CD4-positive, alpha-beta T cell treated with Interleukin-15 for 4 hours (primary cell): ENCODE data around the gene SPAM1.
"Not testable (repeated sequence)": the region's sequence is repeated elsewhere in the genome, so short reads cannot be mapped to it uniquely, and the experiment has no call there.

Experiments used
- DNase-seq: peaks from one replicate; pipeline ENCODE4 v3.0.0-alpha.2; 2020; ENCODE audit warnings: low spot score

SPAM1 gene, protein sequence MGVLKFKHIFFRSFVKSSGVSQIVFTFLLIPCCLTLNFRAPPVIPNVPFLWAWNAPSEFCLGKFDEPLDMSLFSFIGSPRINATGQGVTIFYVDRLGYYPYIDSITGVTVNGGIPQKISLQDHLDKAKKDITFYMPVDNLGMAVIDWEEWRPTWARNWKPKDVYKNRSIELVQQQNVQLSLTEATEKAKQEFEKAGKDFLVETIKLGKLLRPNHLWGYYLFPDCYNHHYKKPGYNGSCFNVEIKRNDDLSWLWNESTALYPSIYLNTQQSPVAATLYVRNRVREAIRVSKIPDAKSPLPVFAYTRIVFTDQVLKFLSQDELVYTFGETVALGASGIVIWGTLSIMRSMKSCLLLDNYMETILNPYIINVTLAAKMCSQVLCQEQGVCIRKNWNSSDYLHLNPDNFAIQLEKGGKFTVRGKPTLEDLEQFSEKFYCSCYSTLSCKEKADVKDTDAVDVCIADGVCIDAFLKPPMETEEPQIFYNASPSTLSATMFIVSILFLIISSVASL

DNA sequence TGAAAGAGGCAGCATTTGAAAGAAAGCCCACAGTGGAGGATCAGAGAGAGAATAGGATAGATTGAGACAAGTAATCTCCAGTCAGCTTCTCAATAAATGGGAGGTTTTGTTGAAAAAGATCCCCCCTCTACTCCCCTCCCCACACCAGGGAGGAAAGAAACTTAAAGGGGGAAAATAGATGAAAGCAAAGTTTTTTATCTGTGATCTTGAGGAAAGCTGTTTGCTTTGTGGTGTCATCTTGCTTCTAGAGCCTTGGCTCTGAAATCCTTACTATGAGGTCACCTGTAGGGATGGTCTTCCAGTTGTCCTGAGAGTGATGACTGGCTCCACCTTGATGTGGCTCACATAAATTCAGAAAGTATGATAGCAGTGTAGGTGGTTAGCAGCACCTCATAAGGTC lies at the start of gene SPAM1:
SPAM1 (plus strand) TSS at position 301 of the 400 bp plus-strand sequence. CDS start 28,330 bp downstream, outside the sequence.
- DNase-seq, result no peak

DNA sequence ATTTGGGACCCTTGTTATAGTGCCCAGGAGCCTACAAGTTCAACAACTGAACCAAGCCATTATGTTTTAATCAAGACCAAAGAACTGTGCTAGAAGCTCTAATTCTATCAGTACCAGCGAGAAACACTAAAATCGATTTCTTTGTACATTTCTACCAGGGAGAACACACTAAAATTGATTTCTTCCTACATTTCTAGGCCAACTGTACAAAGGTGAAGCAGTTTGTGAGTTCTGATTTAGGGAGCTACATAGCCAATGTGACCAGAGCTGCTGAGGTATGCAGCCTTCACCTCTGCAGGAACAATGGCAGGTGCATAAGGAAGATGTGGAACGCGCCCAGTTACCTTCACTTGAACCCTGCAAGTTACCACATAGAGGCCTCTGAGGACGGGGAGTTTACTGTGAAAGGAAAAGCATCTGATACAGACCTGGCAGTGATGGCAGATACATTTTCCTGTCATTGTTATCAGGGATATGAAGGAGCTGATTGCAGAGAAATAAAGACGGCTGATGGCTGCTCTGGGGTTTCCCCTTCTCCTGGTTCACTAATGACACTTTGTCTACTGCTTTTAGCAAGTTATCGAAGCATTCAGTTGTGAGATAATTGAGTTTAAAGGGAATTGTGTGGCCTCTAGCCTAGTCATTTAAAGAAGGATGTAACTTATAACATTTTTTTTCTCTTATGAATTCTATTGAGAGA lies 48.3 kb upstream of the SPAM1 start:
- no peak for DNase-seq

DNA sequence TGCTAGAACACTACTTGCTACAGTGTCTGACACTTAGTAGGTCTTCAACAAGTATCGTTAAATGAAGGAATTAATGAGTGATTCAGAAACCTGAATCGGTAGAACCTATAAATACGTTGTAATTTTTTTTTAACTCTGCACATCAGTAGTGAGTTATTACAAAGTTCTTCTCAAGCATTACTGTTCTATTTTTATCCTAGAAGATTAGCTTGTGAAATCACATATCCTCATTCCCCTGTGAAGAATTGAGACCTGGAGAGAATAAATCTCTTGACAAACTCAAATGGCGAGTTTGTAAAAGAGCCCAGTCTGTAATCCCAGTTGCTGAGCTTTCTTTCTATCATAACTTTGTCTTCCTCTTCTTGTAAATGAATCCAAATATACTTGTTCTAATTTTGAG lies 45.4 kb upstream of the SPAM1 start:
- DNase-seq, result no peak

DNA sequence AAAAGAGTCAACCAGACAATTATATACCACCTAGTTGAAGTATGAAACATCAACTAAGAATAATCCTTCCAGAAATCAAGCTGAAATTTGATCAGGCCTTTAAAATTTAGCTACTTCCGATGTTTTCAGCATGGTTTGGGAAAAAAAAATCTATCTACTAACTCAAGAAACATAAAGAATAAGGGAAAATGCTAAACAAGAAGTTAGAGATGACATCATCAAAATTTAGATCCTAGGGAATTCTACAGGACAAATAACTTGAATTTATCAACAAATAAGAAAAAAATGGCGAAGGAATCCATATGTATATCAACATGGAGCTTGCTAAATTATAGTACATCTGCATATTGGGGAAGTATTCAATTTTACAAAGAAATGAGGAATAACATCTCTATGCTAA lies 43.7 kb upstream of the SPAM1 start:
- DNase-seq, result no peak

DNA sequence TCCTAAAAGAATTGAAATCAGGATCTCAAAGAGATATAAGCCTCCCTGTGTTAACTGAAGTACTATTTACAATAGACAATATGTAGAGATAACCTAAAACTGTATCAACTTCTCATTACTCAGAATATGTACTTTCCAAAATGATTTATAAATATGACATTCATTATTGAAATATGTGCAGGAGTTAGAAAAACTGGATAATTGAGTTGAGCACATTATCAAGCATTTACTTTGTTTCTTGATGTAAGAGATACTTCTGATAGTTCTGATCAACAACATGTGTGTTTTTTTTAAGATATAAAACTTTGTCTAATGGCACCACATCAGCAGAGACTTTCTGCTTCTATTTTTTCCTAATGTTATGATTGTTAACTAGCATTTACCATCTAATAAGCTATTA lies 41.9 kb upstream of the SPAM1 start:
- no peak for DNase-seq

DNA sequence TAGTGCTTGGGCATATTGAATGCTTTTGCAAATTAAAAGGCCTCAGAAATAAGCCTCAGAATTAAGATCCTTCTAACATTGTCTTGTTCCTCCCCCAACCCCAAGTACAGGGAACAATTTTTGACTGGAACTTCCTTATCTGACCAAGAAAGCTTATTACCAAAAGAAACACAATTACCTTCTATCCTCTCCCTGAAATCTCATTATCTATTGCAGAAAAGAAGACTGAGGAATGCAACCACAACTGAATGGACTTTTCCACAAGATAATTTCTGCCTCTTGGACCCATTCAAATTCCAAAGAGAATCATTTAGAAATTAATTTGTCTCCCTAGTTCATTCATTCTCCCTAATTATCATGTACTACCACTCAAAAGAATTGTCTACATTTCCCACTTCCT lies 36.8 kb upstream of the SPAM1 start:
- DNase-seq, result no peak

DNA sequence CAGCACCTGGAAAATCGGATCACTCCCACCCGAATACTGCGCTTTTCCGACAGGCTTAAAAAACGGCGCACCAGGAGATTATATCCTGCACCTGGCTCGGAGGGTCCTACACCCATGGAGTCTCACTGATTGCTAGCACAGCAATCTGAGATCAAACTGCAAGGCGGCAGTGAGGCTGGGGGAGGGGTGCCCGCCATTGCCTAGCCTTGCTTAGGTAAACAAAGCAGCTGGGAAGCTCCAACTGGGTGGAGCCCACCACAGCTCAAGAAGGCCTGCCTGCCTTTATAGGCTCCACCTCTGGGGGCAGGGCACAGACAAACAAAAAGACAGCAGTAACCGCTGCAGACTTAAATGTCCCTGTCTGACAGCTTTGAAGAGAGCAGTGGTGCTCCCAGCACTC lies 30.3 kb upstream of the SPAM1 start:
- DNase-seq, result not testable (repeated sequence)

DNA sequence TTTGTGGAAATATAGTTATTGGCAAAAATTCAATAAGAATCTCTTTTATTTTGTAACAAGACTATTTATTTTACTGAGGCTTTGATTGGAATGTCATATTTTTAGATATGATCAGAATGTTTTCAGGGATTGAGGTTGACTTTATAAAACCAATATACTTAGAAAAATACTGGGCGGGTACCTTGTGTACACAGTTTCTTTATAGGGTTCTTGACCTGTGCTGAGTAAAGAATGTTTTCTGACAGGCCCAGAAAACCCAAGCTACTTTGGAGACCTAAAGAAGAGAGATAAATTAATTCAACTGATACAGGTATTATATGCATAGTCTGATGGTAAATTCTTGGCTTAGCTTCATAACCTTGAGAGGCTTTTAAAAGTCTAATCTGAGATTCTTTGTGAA lies 23.9 kb upstream of the SPAM1 start:
- DNase-seq, result no peak

DNA sequence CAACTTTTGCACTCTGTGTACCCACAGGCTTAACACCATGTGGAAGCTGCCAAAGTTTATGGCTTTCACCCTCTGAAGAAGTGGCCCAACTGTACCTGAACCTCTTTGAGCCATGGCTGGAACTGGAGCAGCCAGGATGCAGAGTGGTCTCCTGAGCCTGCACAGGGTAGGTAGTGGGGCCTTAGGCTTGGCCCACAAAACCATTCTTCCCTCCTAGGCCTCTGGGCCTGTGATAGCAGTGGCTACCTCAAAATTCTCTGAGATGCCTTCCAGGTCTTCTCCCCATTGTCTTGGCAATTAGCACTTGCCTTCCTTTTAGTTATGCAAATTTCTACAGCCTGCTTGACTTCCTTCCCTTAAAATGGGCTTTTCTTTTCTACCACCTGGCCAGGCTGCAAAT lies 19.3 kb upstream of the SPAM1 start:
- no peak for DNase-seq

DNA sequence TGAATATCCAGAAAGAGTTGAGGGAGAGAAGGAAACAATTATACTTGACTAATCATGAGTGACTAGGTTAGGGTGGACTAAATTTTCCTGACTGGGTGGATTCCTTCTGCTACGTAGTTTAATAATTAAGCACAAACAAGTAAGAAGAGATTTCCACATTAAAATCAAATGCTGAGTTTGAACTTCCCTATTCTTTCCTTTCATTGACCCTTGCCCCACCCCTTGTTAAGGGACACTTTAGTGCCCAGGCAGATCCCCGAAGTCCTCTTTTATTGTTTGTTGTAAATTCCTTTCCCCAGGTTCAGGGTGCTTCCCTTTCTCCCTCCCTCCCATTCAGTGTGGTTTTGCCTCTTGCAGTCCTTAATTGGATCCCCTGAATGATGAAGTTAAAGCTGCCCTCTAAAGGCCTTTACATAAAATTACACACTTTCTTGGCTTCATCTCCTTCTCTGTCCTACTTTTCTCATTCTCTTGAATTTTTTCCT lies 8.8 kb upstream of the SPAM1 start:
- DNase-seq, result no peak

DNA sequence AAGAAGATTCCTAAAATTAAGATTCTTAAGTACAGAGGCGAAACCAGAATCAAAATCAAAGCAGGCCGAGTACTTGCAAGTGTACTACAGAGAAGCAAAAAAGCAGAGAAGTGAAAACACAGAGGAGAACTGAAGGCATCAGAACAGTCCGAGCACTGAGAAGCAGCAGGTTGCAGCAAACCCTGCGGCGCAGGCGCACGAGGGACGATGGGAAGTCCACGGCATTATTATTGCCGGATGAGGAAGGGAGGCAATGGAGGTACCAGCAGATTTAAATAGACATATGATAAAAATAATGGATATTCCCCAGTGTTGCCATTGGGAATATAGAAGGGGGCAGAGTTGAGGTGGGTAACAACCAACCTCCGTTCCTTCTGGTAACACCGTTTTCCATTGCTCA lies 7.2 kb upstream of the SPAM1 start:
- DNase-seq, result no peak

DNA sequence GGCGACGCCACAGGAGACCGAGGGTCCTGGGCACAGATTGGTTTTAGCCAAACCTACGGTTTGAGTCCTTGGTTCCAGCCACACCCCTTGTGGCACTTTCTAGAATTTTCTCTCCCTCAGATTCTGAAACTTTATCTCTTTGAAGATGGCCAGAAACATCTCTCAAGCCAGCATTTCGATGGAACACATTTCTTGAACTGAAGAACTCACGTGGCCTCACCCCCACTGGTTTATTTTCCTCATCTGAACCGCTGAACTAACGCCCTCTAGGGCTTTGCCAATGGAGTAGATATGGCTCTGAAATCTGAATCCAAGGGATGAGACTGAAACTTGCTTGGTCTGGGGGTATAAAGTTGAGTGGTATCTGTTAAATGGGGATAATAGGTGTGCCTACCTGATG lies 6.7 kb upstream of the SPAM1 start:
- no peak for DNase-seq

DNA sequence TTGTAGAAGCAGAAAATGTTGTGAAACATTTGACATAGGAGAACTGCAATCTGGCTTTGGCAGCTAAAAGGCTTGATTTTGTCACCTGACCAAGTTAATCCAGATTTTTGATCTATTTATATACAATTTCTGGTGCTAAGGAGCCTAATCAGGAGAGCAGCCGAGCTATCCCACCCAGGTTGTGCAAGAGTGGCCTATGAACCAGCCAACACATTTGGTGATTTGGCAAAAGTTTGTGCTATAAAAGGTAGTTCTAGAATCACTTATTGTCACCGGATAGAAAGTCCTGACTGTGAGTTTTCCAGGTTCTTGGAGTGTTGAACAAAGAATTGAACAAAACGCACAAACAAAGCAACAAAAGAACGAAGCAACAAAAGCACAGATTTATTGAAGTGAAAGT lies 1.4 kb upstream of the SPAM1 start:
- no peak for DNase-seq

DNA sequence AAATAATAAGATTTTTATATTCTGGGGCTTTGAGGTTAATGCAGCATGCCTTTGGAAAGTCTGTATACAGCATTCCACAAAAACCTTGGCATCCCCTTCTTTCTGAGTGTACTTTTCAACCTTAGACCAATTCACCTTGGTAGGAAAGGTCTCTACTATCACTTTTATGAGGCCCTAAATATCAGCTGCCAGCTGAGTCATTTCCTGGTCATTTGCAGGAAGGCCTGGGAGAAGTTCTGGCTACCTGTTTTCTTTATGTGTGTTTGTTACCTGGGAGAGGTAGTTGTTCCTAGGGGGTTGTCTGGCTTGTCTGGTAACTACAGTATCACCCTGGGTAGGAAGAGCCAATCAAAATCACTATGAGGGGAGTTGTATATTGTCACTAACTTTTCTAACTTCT lies 4.1 kb downstream of the SPAM1 start:
- no peak for DNase-seq

DNA sequence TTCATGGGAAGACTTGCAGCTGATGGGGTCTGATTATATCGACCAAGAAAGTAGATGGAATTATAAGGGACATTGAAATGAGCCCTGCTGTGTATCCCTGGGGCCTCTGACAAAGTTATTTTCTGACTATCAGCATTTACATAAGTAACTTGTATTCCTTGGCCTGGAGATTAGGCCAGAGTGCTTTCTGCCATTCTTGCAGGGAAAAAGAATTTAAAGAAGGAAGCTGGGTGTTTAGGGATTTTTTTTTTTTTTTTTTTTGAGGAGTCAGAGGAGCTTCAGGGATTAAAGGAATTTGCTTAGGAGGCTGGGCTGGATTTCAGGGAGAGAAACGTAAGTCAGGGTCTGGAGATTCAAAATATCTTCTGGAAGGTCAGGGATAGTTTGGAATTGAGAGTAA lies 4.6 kb downstream of the SPAM1 start:
- no peak for DNase-seq

DNA sequence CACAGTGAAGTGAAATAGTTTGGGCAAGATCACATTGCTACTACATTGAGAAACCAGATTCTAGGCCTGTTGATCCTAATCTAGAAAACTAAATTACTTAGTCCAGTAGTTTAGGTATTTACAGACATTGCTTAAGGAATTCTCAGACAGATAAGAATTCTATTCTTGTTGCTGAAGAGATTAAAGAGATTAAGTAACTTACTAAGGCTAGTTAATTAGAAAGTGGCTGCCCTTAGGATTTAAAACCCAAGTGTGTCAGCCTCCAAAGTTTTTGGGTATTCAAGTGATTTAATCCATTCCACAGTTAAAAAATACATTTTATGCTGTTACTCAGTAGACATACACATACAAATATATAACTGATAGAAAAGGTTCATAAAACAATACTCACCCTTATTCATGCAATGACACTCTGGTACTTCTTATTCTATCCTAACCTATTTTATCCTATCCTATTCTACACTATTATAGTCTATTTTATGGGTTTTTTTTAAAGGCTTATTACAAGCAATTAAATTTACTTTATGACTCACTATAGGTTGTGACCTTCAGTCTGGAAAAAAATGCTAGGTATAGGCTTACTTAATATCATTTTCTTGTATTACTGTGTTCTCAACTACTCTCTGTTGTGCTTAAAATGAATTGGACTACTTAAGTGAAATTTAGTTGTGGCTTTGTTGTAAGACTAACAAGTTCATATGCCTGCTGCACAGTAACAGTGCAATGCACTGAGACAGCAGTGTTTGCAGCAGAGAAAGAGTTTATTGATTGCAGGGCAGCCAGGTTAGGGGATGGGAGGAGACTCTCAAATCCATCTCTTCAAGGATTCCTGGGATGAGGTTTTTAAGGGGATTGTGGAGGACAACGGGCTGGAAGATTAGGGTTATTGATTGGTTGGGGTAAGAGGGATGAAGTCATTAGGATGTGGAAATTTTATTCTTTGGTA lies 10.7 kb downstream of the SPAM1 start:
- no peak for DNase-seq

DNA sequence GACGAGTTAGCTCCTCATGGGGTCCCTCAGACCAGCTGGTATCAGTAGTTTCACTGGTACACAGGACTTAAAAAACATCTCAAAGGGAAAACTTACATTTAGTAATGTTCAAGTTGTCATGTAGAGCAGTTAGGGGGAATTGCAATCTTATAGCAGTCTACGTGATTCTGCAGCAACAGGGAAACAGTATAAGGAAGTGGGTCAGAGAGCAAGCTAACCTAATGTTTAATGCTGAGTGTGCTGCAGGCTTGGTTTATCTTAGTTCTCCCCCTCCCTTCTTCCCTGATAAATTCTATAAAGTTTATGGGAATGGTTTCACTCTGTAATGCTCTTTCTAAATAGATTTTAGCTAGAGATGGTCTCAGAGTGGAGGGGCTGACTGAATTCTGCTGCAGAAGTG lies 11.3 kb downstream of the SPAM1 start:
- DNase-seq, result no peak

DNA sequence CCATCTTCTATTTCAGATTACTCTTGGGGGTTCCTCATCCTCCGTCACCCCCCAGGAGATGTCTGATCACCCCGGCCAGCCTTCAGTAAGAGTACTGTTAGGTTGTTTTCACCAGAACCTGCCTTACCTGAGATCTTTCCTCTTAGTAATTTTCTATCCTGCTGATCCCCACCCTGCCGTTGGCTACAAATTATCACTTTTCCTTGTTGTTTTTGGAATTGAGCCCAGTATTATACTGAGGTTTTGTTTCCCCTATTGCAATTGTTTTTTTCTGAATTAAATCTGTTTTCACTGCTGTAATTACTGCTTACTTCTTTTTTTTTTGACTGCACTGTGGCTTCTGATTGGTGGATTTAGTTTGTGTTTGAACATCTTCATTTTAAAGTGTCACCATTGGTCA lies 14.7 kb downstream of the SPAM1 start:
- no peak for DNase-seq

DNA sequence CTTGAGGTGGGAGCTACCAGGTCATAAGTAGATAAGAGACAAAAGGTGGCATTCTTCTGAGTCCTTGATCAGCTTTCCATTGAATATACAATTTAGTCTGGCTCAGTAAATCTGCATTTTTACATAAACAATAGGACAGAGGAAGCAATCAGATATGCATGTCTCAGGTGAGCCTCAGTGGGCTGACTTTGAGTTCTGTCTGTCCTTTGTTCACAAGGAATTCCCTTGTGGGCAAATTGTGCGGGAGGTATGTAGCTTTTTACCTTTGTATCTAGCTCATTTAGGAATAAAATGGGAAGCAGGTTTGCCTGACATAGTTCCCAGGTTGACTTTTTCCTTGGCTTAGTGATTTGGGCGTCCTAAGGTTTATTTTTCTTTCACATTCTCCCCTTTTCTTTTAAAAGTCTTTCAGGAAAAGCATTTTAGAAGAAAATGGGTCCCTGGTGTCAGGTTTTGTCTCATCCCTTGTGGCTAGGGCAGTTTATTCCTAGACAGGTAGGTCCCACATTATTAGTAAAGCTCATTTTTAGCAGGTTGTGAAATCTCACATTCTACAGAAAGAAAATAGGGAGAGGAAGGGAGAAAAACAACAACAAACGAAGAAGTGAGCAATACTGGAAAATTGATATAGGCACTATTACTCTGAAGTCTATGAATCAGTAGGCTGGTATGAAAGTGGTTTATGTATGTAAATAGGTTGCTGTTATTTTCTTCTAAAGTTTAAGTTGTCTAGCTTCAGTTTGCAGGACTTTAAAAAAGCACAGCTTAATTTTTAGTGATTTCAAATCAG lies 16.5 kb downstream of the SPAM1 start:
- DNase-seq, result no peak

DNA sequence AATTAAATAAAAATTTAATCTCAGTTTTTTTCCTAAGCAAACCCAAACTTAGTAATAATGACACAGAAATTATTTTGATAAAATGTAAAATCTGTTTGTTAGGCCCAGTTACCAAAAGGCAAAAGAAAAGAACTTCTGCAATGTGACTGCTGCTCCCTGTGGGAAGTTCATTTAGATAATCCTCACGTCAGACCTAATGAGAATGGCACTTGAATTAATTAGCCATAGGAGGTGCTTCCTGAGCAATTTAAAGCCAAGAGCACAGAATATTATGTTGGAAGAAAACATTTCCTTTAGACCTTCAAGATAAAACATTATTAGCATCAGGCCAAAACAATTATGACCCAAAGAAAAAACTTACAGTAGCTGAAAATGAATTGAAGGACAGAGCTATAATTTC lies 19.4 kb downstream of the SPAM1 start:
- no peak for DNase-seq

DNA sequence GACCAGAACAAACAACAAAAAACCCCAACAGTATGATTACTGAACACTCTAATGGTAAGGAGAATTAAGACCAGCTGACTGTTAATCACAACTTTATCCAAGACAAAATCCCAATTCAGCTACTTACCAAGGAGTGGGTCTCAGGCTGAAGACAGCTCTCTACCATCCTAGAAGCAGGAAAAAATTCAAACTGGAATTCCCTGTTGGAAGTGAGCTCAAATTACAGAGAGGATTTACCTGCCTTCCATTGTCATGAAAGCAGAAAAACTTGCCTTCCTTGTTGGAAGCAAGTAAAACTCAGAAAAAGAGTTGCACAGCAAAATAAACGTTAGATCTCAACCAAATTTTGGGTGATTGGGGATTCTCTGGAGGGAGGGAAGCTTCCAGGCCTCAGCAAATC lies 20.9 kb downstream of the SPAM1 start:
- no peak for DNase-seq
